Spleen (tissue), 11 donors: ENCODE results near the gene SLC47A1. TPM values are rescaled to one million over a fixed set of nuclear protein-coding genes. Genes with fewer than 3 reads are reported as not detected.

Experiments used
- DNase-seq: peaks from one replicate; pipeline ENCODE4 v3.0.0-alpha.2; 2020
- H3K27ac ChIP-seq, 8 donors: fragments of 200-600 bp; sonication (generic) in 7 of 8; 1 replicate in 4 of 8; 2 replicates in 4 of 8; pipeline versions ENCODE4 v1.5.0 to v1.8.0; 2016 to 2021; ENCODE audit warnings: inconsistent platforms in 4 of 8, mild to moderate bottlenecking in 4 of 8, moderate library complexity in 1 of 8
- H3K27me3 ChIP-seq, 7 donors: fragments of 200-600 bp; sonication (generic) in 6 of 7; replicated peaks in 1 of 7; 1 replicate in 4 of 7; 2 replicates in 3 of 7; pipeline versions ENCODE4 v1.5.0 to v1.8.0; 2016 to 2021; ENCODE audit warnings: inconsistent platforms in 3 of 7, mild to moderate bottlenecking in 1 of 7
- H3K36me3 ChIP-seq, 6 donors: fragments of 200-600 bp; sonication (generic) in 5 of 6; 1 replicate in 4 of 6; 2 replicates in 2 of 6; pipeline versions ENCODE4 v1.5.0 to v1.8.0; 2016 to 2021; ENCODE audit warnings: inconsistent platforms in 2 of 6
- H3K4me1 ChIP-seq, 6 donors: fragments of 200-600 bp; sonication (generic) in 5 of 6; 1 replicate in 3 of 6; 2 replicates in 3 of 6; pipeline versions ENCODE4 v1.5.0 to v1.8.0; 2016 to 2021; ENCODE audit warnings: inconsistent platforms in 3 of 6
- H3K4me3 ChIP-seq, 8 donors: fragments of 200-600 bp; sonication (generic) in 7 of 8; 1 replicate in 4 of 8; 2 replicates in 4 of 8; pipeline versions ENCODE4 v1.5.0 to v1.8.0; 2016 to 2021; ENCODE audit warnings: inconsistent platforms in 4 of 8, mild to moderate bottlenecking in 4 of 8, moderate library complexity in 2 of 8
- H3K9me3 ChIP-seq, 8 donors: fragments of 200-600 bp; sonication (generic) in 7 of 8; 1 replicate in 4 of 8; 2 replicates in 4 of 8; pipeline versions ENCODE4 v1.5.0 to v1.8.0; 2016 to 2021; ENCODE audit warnings: inconsistent platforms in 4 of 8
- POLR2A ChIP-seq, 3 donors: fragments of 450-650 bp; IDR thresholded peaks; one replicate each; pipeline ENCODE4 v1.5.1; 2017; ENCODE audit warnings: antibody characterized with exemption in 3 of 3, mild to moderate bottlenecking in 1 of 3
- POLR2AphosphoS5 ChIP-seq, 3 donors: sonication (generic); formaldehyde crosslinking; IDR thresholded peaks; one replicate each; pipeline ENCODE4 v1.5.1; 2017; ENCODE audit warnings: antibody characterized with exemption in 3 of 3
- WGBS, 5 donors: extraction: QIAGEN DNeasy Blood & Tissue Kit in 3 of 5; methylation state at CpG; one replicate each; pipeline versions ENCODE4 v1.1.5 to v1.1.7; 2013 to 2018; 5-methylcytosine and 5-hydroxymethylcytosine counted together
- intact Hi-C: fragments of 100-400 bp; cut with DNase I; formaldehyde crosslinking; loops from one replicate; pipeline ENCODE4 v1.15.0; 2023; ENCODE audit warnings: low total_unique reads
- polyA plus RNA-seq, 3 donors: library from polyadenylated mRNA; stranded (reverse); fragments of 200-250 nt; gene quantifications; one replicate each; pipeline ENCODE4 v1.2.1, GENCODE V29; 2013
- total RNA-seq, 7 donors: library from RNA; depleted of rRNA in 3 of 7; stranded (reverse); fragments of >200 nt in 3 of 7; fragmentation: NEBNext Ultra II Directional in 4 of 7; extraction: Animal tissue kit (Norgen Biotek cat#: 25700) in 4 of 7; gene quantifications; one replicate each; pipeline versions ENCODE4 v1.1.0 to v1.2.1, GENCODE V29; 2016 to 2021
- TF ChIP-seq, protein P1 (sequence below), 11 experiments: fragments of 200-600 bp in 7 of 11; fragments of 450-650 bp in 4 of 11; sonication (generic) in 4 of 11; IDR thresholded peaks in 8 of 11; conservative IDR thresholded peaks in 3 of 11; 1 replicate in 7 of 11; 2 replicates in 4 of 11; pipeline versions ENCODE4 v1.4.0 to v1.8.0; 2016 to 2021; ENCODE audit warnings: antibody characterized with exemption in 11 of 11, inconsistent platforms in 4 of 11, mild to moderate bottlenecking in 1 of 11
- donor health status: healthy with polysubstance abuse.
- donor health status: DM: no; HTN: no; CAD: no; lungs with moderate emphysema.
- donor health status: DM: no; HTN: no; CAD: no.
- donor health status: Bipolar disorder and iron deficiency.
- donor health status: healthy.
- donor health status: DM: no; HTN: no; CAD: no.
- donor health status: DM: yes; HTN: yes; CAD: no.

SLC47A1 gene
- total and polyA plus RNA-seq, 10 donors: 1.2 to 23.0 (median 5.6) TPM

DNA sequence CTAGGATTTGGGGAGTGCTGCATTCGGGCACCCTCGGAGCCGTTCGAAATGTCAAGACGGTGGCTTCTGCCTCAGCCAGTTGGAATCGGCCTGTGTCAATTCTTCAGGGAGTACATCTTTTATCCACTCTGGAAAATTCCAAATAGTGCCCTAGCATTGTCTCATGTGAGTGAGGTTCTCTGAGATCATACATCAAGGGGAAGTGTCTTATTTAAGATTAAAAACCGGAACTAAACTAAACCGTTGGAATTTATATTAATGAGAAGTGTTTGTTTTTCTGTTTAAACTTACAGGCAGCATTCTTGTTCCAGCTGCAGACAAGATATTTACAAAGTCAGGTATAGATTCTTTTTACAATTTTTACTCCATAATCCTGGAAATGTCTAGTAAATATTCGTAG, 56.8 kb downstream of the SLC47A1 start:
- H3K4me1 ChIP-seq: no peaks in the 10 kb centered on the region
- whole genome bisulfite sequencing, 5 donors: 72 to 77% (median 74%) methylated on average over 9 of the region's 9 CpGs
- TF ChIP-seq, protein P1, sequence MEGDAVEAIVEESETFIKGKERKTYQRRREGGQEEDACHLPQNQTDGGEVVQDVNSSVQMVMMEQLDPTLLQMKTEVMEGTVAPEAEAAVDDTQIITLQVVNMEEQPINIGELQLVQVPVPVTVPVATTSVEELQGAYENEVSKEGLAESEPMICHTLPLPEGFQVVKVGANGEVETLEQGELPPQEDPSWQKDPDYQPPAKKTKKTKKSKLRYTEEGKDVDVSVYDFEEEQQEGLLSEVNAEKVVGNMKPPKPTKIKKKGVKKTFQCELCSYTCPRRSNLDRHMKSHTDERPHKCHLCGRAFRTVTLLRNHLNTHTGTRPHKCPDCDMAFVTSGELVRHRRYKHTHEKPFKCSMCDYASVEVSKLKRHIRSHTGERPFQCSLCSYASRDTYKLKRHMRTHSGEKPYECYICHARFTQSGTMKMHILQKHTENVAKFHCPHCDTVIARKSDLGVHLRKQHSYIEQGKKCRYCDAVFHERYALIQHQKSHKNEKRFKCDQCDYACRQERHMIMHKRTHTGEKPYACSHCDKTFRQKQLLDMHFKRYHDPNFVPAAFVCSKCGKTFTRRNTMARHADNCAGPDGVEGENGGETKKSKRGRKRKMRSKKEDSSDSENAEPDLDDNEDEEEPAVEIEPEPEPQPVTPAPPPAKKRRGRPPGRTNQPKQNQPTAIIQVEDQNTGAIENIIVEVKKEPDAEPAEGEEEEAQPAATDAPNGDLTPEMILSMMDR (IDR thresholded peaks at IDR 0.05 in 8 of 11, conservative IDR thresholded peaks at IDR 0.05 in 3 of 11): no peak
- TF ChIP-seq POLR2A (IDR thresholded peaks at IDR 0.05) (no peak), POLR2AphosphoS5 (IDR thresholded peaks at IDR 0.05) (no peak)
- H3K27ac ChIP-seq: no peak overlapping the region
- intact Hi-C loops: no loop called here
- no peaks in the 10 kb centered on the region for H3K27me3 ChIP-seq
- no peaks in the 10 kb centered on the region for H3K36me3 ChIP-seq
- H3K9me3 ChIP-seq: no peaks in the 10 kb centered on the region
- no peak for DNase-seq
- H3K4me3 ChIP-seq: no peak overlapping the region

DNA sequence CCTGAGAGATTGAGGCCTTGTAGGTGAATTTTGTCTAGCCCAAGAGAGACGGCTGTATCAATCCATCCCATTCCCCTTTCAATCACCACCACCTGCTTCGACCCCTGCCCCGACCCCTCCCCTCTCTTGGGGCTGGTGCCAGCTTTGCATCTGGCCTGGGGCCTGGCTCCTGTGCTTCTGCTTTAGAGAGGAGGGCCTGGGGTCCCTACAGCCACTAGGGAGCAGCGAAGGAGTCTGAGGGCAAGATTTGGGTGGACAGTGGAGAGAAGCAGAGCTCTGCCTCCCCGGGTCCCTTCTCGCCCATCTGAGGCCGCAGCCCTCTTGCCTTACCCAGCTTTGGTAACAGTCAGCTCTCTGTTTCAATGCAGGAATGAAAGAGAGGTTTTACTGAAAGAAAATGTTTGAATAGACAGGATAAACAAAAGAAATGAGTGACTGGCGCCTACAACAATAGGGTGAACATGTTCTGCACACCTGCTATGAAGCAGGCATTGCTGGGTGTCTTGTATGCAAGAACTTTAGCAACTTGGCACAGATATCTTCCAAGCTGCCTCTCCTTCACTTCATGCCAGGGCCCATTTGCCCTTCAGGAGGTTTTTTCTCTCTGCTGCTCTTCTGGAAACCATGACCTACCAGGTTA, 57.4 kb downstream of the SLC47A1 start:
- Histone ChIP-seq H3K4me3 (no peak overlapping the region), H3K27ac (no peak overlapping the region), H3K9me3 (no peaks in the 10 kb centered on the region), H3K27me3 (no peaks in the 10 kb centered on the region), H3K4me1 (no peaks in the 10 kb centered on the region), H3K36me3 (no peaks in the 10 kb centered on the region)
- no peak for TF ChIP-seq POLR2AphosphoS5 (IDR thresholded peaks at IDR 0.05)
- TF ChIP-seq, protein P1 (IDR thresholded peaks at IDR 0.05 in 8 of 11, conservative IDR thresholded peaks at IDR 0.05 in 3 of 11): no peak
- no peak for TF ChIP-seq POLR2A (IDR thresholded peaks at IDR 0.05)
- DNase-seq: no peak
- intact Hi-C loops: no loop called here
- 80 to 89% (median 81%) methylated on average over 8 of the region's 8 CpGs for whole genome bisulfite sequencing, 5 donors

DNA sequence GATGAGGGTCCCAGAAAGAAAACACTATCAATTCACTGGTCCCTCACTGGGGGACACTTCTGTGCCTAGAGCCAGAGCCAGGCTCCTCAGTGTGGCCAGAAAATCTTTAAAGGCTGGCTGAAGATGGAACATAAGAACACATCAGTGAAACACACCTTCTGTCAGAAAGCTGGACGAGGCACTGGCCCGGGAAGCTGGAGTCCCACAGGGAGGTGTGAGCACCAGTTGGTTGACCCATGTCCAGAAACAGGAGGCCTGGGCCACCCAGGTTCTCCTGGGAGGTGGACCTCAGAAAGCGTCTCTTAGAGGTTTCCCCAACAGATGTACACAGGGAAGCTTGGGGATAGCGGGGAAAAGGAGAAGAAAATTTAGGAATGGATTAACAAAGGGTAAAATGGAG, 58.7 kb downstream of the SLC47A1 start:
- H3K4me1 ChIP-seq: no peaks in the 10 kb centered on the region
- no peak overlapping the region for H3K27ac ChIP-seq
- DNase-seq: no peak
- intact Hi-C loops: no loop called here
- H3K9me3 ChIP-seq: no peaks in the 10 kb centered on the region
- TF ChIP-seq POLR2A (IDR thresholded peaks at IDR 0.05) (no peak), POLR2AphosphoS5 (IDR thresholded peaks at IDR 0.05) (no peak)
- TF ChIP-seq, protein P1 (IDR thresholded peaks at IDR 0.05 in 8 of 11, conservative IDR thresholded peaks at IDR 0.05 in 3 of 11): no peak
- no peaks in the 10 kb centered on the region for H3K27me3 ChIP-seq
- H3K36me3 ChIP-seq: no peaks in the 10 kb centered on the region
- no peak overlapping the region for H3K4me3 ChIP-seq
- 67 to 96% (median 79%) methylated on average over 4 of the region's 4 CpGs for WGBS, 5 donors

DNA sequence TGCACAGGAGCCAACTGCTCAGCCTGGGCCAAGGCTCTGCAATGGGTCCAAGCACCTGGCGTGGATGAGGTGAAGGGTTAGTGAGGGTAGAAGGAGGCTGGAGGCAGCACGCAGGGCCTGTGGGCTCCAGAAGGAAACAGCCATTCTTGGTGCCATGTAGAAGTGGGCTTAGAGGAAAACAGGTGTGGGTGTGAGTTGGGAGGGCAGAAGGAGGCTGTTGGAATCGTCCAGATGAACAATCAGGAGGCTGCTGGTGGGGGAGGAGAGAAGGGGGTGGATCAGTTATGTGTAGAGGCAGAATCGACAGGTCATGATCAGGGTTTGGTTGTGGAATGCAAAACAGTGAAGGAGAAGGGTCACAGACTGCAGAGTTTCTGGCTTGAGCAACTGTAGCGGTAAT, 63.2 kb downstream of the SLC47A1 start:
- intact Hi-C loops: no loop called here
- Histone ChIP-seq H3K4me1 (no peaks in the 10 kb centered on the region), H3K36me3 (no peaks in the 10 kb centered on the region), H3K9me3 (no peaks in the 10 kb centered on the region), H3K4me3 (no peak overlapping the region), H3K27ac (no peak overlapping the region), H3K27me3 (no peaks in the 10 kb centered on the region)
- DNase-seq: no peak
- TF ChIP-seq POLR2AphosphoS5 (IDR thresholded peaks at IDR 0.05) (no peak), POLR2A (IDR thresholded peaks at IDR 0.05) (no peak)
- TF ChIP-seq, protein P1 (IDR thresholded peaks at IDR 0.05 in 8 of 11, conservative IDR thresholded peaks at IDR 0.05 in 3 of 11): no peak
- WGBS, 5 donors: 73 to 87% (median 83%) methylated on average over 5 of the region's 5 CpGs
